Left renal cortex interstitium (tissue), 4 donors: ENCODE results near the gene ACOT11. TPM values are rescaled to one million over a fixed set of nuclear protein-coding genes. Genes with fewer than 3 reads are reported as not detected.
"Not testable (repeated sequence)": the region's sequence is repeated elsewhere in the genome, so short reads cannot be mapped to it uniquely, and the experiment has no call there.

Experiments used
- DNase-seq, 4 donors: peaks; one replicate each; pipeline ENCODE4 v3.0.0-alpha.2; 2013; ENCODE audit warnings: low read depth in 4 of 4, low spot score in 2 of 4, missing footprints in 1 of 4
- polyA plus RNA-seq, 4 donors: library from polyadenylated mRNA; unstranded; fragments of 120-200 nt; gene quantifications; one replicate each; pipeline ENCODE4 v1.2.1, GENCODE V29; 2013; ENCODE audit not compliant: insufficient read length in 4 of 4

The ACOT11 gene
- 10 to 100 TPM in 3 of 4 donors, 1 to 10 TPM in 1; 9.3 to 15.8 (median 14.3) TPM for polyA plus RNA-seq

DNA sequence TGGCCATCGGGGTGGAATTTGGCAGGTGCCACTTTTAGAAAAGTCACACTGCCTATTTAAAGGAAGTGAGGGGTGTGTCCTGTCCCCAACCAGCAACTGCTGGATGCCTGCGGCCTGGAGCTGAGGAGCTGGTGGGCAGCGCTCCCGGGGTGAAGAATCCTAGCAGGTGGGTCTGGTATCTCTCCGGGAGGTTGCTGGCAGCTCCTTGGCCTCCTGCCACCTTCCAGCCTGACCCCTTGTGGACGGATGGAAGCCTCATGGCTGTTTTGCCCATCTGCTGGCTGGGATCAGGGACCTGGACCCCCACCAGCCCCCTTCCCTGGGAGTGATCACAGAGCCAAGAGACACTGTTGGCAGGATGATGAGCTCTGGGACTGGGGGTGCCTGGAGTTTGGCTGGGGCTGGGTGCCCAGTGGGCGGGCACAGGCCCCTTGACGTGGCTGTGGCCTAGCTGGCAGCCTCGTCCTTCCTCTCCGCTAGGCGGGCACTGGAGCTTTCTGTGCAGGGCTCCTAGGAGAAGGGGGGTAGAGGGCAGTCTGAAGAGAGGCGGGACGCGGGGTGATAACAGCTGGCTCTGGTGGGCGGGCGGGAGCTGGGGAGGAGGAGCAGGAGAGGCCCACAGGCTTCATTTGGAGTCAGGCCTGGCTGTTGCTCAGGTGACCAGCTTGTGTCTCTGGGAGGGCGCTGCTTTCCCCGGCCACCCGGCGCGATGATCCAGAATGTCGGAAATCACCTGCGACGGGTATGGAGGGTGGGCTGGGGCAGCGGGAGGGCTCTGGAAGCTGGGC, at the start of gene ACOT11:
ACOT11 (plus strand) TSS at position 628 of the 788 bp plus-strand sequence; CDS start at position 710, 82 bp downstream.
- DNase-seq = peak; percentile 50 to 82 (median 66)

DNA sequence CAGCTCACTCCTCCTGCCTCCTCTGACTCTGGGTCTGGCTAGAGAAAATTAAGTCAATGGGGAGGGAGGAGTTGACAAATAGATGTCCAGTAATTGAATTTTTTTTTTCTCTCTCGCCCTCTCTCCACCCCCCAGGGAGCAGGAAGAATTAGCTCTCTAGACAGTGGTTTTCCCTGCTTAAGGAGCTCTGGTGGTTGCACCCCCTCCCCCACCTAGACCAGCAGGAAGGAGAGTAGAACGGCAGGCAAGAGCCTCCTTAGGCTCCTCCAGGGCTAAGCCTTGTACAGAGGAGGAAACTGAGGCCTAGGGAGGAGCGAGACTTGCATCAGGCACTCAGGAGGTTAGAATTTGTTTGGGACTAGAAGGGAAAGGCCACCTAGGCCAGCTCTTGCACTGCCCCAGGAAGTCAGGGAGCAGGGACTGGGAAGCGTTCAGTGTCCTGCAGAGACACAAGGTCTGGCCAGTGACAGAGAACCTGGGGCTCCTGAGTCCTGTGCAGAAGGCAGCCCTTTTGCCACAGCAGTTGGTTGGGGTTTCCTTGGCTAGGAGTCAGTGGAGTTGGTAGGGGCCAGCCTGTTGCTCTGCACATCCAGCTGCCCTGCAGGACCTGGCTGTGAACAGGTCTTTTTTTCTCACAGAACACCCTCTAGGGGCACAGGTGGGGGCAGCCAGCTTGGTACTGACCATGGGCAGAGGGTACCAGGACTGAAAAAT, 49.5 kb upstream of the ACOT11 start:
- DNase-seq = no peak

DNA sequence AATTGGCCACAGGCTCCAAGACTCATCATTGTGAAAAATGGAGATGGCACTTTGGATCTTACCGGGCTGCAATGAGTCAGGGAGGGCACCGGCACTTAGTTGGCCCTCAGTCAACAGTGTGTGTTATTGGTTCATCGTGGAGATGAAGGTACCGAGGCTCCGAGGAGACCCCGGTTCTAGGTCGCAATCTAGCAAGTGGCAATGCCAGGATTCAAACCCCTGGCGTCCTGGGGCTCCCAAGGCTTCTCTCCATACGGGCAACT, 49.0 kb upstream of the ACOT11 start:
- no peak for DNase-seq

DNA sequence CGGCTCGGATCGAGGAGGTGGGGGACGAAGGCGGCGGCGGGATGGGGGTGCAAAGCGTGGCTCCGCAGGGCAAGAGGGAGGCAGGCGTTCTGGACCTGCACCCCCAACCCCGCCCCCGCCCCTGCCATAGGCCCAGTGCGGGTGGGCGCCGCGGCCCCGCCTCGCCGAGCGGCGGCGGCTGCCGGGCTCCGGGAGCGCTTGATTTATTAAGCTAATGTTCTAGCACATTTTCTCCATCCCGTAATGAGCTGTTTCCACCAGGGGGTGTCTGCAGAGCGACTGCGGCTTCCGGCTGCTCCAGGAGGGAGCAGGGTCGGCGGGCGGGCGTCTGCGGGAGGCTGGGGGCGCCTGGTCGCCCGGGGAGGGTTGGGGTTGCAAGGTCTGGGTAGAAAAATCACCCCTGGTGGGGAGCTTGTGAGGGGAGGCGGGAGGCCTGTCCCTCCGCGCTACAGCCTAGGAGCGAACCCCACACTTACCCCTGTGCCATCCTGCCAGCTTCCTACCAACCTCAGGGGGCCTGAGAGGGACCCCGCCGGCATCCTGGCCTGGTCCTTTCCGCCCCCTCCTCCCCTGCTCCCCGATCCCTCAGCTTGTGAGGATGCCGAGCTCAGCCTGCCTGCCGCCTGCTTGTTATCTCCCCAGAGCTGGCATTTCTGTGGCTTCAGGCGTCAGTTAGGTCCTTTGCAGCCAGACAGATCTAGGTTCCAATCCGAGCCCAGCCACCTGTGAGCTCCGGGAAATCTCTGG, 48.5 kb upstream of the ACOT11 start:
- no peak for DNase-seq

DNA sequence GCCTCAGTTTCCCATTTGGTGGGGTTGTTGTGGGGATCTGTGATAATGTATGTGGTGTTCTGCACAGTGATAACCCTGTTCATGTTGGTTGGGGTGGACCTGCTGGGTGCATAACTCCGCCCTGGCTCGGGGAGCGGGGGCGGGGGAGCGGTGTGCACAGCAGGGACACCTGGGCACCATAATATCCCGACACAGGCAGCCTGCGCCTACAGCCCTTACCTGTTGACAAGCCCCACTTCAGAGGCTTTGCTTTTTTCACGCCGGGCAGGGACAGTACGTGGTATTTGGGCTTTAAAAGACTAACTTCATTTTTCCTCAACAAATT, 48.0 kb upstream of the ACOT11 start:
- no peak for DNase-seq

DNA sequence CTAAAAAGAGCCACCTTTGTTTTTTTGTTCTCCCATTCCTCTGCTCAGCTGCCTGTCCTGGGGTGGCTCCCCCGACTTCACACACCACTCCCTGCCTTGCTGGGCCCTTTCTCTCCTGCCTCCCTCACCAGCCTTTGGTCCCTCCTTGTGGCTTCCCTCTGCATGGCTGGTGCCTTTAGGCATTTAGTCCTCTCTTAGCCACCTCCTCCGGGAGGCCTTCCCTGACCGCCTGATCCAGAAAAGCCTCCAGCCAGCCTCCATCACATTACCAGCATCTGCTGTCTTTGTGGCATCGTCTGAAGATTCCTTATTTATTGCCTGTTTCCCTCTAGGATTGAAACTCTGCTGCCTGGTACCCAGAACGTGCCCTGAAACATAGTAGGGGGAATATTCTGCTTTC, 46.2 kb upstream of the ACOT11 start:
- no peak for DNase-seq

DNA sequence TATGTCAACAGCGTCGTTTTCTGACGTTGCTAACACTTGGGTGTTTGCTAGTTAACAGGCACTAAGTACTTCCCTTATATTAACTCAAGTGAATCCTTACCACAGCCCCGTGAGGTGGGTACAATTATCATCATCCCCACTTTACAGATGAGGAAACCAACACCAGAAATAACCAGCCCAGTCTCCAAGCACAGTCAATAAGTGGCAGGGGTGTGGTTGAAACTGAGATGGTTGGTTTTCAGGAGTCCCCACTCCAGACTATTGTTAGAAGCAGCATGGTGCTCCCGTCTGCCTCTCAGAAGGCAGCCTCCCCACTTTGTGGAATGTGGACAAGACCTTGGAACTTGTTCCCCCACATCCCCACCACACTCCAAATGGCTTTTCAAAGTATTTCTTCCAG, 45.7 kb upstream of the ACOT11 start:
- DNase-seq = no peak

DNA sequence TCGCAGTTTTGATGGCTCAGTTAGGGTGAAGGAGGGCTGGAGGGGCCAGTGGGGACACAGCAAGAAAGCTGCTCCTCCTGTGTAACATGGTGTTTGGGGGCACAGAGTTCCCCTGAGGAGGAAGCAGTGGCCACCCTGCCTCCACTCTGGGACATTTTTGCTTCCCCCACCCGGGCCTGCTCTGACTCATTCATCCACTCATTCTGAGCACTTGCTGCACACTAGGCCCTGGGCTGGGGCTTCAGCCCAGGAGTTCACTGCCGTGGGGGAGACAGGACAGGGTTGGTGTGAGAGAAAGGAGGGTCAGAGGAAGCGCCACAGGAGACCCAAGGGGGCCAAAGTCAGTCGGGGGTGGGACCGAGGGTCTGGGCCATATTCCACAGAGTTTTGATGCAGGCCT, 41.4 kb upstream of the ACOT11 start:
- no peak for DNase-seq

DNA sequence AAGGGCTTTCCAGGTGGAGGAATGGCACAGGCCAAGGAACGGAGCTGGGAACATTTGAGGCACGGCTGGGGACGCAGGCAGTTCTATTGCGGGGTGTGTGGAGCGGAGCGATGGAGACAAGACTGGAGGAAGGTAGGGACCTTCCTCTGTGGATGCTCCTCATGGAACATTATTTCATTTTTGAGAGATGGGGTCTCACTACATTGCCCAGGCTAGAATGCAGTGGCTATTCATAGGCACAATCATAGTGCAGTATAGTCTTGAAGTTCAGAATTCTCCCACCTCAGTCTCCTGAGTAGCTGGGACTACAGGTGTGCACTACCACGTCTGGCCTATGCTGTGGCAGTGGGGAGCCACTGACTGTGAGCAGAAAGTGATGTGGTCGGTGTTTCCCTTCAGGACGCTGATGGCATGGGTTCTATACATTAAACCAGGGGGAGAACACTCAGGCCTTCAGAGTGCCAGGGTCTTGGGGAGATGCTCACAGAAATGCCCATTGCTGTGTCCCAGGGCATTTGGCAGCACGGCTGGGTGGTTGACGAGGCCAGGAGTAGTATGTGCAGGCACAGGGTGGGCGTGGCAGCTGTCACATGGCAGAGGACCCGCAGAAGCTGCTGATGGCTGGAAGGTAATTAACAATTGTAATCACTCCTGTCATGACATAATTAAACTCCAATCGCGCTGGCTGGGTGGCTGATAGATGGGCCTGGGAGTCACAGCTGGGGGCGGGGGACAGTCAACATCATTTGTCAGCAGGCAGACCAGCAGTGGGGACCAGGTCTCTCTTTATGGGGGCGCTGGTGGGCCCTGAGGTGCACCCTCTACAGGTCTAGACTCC, 40.8 kb upstream of the ACOT11 start:
- DNase-seq = no peak

DNA sequence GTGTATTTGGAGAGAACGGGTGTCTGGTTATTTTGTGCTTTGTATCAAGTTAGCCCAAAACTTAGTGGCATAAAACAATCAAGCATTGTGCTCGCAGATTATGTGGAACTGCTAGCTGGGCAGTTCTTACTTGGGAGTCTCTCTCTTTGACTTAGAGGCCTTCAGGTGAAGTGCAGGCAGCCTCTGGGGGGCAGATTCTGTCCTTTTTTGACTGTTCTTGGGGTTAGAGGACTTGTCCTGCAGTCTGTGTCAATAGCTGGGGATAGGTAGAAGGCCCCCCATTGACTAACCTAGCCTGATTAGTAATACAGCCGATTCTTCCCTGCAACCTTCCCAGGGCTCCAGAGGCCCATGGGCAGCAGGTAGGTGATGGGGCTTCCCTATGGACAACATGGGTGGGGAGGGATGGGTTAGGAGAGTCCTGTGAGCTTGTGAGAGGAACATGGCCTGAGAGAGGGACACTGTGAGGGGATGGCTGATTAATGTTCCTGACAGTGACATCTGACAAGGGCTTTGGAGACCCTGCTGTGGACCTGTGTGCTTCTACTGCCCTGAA, 37.2 kb upstream of the ACOT11 start:
- no peak for DNase-seq

DNA sequence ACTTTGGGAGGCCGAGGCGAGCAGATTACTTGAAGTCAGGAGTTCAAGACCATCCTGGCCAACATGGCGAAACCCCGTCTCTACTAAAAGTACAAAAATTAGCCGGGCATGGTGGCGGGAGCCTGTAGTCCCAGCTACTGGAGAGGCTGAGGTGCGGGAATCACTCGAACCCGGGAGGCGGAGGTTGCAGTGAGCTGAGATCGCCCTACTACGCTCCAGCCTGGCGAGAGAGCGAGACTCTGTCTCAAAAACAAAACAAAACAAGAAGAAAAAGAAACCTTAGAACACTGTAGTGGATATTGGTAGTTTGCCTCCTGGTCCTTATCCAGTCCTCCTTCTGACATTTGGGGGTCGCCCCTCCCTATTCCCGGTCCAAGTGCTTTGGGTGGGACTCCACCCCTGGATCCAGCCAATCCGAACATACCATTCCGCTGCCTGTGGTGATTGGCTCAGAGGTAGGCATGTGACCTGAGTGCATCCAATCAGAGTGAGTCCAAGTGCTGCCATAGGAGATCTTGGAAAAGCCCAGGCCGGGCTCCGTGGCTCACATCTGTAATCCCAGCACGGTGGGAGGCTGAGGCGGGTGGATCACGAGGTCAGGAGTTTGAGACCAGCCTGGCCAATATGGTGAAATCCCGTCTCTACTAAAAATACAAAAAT, 34.0 kb upstream of the ACOT11 start:
- not testable (repeated sequence) for DNase-seq

DNA sequence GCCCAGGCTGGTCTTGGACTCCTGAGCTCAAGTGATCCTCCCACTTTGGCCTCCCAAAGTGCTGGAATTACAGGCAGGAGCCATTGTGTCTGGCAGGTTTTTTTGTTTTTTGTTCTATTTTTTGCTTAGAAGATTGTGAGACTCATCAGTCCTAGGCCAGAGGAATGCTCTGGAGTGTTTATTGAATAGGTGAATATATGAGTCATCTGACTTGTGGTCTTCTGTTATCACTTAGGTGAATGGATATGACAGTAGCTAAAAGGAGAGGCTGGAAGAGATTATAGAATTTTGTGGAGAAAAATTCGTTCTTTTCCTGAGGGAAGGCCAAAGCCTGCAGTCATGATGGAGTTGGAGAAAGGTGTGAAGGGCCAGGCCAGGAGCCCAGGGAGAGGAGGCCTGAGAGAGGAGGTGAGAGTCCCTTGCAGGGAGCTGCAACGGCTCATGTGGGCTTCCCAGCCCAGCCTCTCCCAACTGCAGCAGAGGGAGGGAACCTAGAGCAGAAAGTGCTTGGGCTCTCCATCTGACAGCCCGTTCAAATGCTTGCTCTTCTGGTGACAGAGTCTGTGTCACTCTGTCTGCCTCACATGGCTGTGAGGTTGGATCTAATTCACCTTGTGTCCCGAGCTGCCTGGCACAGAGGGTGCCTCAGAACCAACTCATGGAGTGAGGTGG, 31.6 kb upstream of the ACOT11 start:
- no peak for DNase-seq

DNA sequence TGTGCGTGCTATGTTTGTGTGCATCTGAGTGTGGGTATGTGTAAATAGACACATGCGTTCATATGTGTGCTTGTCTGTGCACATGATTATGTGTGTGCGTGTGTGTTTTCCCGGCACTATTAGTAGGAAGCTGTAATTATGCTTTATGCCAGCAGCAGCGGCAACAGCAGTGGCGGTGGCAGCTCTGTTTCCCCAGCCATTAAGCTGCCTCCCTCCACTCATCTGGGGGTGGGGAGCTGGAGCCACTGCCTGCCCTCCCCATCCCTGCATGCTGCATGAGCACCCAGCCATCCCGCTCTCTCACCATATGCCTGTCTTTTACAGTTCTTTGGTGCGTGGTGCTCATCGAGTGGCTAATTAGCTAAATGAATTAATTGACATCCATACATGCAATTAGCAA, 30.5 kb upstream of the ACOT11 start:
- DNase-seq = no peak

DNA sequence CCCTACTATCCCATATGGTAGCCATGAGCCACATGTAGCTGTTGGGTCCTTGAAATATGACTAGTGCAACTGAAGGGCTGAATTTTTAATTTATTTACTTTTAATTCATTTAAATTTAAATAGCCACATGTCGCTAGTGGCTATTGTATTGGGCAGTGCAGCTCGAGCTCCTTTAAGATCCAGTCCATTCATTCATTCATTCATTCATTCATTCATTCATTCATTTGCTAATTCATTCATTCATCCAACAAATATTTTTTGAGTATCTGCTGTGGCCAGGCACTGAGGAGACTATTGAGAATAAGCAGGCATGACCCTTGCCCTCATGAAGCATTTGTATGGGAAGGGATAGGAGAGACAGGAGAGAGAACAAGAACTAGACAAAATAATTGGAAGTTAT, 29.5 kb upstream of the ACOT11 start:
- no peak for DNase-seq

DNA sequence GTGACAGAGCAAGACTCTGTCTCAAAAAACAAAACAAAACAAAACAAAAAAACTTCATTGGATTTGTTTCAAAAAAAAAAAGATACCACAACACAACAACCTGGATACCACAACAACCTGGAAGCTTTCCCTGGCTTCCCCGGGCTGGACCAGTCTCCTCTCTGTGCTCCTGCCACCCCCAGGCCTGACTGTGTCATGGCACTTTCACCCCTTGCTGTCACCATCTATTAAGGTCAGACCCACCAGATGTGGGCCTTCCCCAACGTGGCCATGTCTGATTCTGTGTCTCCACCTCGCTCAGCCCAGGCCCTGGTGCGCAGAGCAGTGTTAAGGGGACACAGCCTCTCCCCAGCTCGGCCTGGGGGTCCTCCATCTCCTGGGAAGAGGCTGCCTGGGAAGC, 28.3 kb upstream of the ACOT11 start:
- DNase-seq = no peak

DNA sequence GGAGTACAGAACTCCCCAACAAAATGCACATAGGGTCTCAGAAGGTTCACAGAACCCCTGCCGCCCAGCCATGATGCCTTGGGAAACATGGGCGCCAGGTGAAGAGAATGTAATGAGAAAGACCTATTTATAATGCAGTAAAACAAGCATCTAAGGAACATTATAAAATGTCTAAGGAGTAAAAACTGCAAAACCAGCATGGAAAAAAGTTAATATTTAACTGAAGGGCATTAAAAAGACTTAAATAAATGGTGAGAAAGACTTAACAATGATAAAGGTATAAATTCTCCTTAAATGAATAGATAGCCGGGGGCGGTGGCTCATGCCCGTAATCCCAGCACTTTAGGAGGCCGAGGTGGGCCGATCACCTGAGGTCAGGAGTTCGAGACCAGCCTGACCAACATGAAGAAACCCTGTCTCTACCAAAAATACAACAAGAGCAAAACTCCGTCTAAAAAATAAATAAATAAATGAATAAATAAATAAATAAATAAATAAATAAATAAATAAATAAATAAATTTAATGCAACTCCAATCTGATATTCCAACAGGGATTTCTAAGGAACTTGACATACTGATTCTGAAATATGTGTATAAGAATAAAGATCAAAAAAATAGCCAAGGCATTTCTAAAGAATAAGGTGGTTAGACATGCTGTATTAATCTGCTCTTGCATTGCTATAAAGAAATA, 27.3 kb upstream of the ACOT11 start:
- DNase-seq = no peak

DNA sequence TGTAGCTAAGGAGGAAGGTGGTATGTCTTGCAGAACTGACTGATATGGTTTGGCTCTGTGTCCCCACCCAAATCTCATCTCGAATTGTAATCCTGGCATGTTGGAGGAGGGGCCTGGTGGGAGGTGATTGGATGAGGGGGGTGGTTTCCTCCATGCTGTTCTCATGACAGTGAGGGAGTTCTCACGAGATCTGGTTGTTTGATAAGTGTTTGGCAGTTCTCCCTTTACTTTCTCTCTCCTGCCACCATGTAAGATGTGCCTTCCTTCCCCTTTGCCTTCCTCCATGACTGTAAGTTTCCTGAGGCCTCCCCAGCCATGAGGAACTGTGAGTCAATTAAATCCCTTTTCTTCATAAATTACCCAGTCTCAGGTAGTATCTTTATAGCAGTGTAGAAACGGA, 21.5 kb upstream of the ACOT11 start:
- DNase-seq = not testable (repeated sequence)

DNA sequence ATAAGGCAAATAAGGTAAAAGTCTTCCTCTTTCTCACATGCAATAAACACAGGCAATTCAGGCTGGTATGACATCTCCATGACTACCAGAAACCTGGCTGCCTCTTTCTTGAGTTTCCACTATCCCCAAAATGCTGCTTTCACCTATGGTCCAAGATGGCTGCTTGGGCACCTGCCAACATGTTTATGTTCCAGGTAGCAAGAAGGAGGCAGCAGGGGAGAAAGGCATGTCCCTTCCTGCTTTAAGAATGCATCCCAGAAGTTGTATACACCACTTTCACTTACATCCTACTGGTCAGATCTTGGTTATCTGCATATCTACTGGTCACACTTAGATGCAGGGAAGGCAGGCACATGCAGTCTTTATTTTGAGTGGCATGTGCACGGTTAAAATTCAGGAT, 19.4 kb upstream of the ACOT11 start:
- no peak for DNase-seq

DNA sequence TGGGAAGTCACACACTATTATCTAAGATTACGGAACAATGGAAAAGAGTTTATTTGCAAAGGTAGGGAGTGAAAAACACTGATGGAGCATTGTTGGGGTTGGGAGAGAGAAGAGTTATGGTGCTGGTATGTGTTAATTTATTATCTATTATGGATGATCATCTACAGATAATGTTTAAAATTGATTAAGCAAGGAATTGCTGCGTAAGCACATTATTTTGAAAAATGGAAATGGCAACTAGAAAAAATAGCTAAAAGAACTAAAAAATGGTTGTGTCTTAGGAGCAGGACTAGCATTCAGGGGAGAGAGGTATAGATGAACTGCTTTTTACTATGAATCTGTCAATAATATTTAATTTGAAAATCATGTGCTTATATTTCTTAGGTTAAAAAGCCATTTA, 16.0 kb upstream of the ACOT11 start:
- no peak for DNase-seq
